Esophagus (tissue), 2 donors: ENCODE measurements around the gene TTC1. TPM values are rescaled to one million over a fixed set of nuclear protein-coding genes. Genes with fewer than 3 reads are reported as not detected.
"Not testable (repeated sequence)": the region's sequence is repeated elsewhere in the genome, so short reads cannot be mapped to it uniquely, and the experiment has no call there.

Experiments used
- H3K27ac ChIP-seq, 2 donors: one replicate each; pipeline ENCODE4 v1.5.1; 2013; ENCODE audit warnings: low read depth in 2 of 2, mild to moderate bottlenecking in 2 of 2, inconsistent platforms in 1 of 2, low read length in 1 of 2, moderate library complexity in 1 of 2
- H3K27me3 ChIP-seq, 2 donors: one replicate each; pipeline ENCODE4 v1.6.1; 2013; ENCODE audit warnings: low read length in 2 of 2, control low read depth in 1 of 2, mild to moderate bottlenecking in 1 of 2; ENCODE audit not compliant: insufficient read depth in 2 of 2, control insufficient read depth in 1 of 2
- H3K36me3 ChIP-seq, 2 donors: one replicate each; pipeline ENCODE4 v1.6.1; 2013; ENCODE audit warnings: low read length in 1 of 2; ENCODE audit not compliant: control insufficient read depth in 2 of 2, insufficient read depth in 2 of 2
- H3K4me1 ChIP-seq, 2 donors: one replicate each; pipeline ENCODE4 v1.6.1; 2013; ENCODE audit warnings: low read length in 1 of 2; ENCODE audit not compliant: control insufficient read depth in 2 of 2, insufficient read depth in 2 of 2
- H3K4me3 ChIP-seq, 2 donors: one replicate each; pipeline ENCODE4 v1.5.1; 2013; ENCODE audit warnings: low read length in 2 of 2, mild to moderate bottlenecking in 2 of 2, low read depth in 1 of 2, moderate library complexity in 1 of 2
- H3K9me3 ChIP-seq, 2 donors: one replicate each; pipeline ENCODE4 v1.6.1; 2013; ENCODE audit warnings: mild to moderate bottlenecking in 2 of 2, low read depth in 1 of 2, low read length in 1 of 2, moderate library complexity in 1 of 2; ENCODE audit not compliant: control insufficient read depth in 2 of 2, insufficient read depth in 1 of 2
- WGBS, 2 donors: extraction: QIAGEN DNeasy Blood & Tissue Kit; methylation state at CpG; one replicate each; pipeline ENCODE4 v1.1.7; 2013; 5-methylcytosine and 5-hydroxymethylcytosine counted together
- polyA plus RNA-seq, 2 donors: library from polyadenylated mRNA; stranded (reverse); fragments of 200-250 nt; gene quantifications; one replicate each; pipeline ENCODE4 v1.2.3, GENCODE V29; 2013
- donor health status: healthy with polysubstance abuse.
- donor health status: Bipolar disorder and iron deficiency.

TTC1 gene
- polyA plus RNA-seq, 2 donors = 16.7 to 32.9 TPM

DNA sequence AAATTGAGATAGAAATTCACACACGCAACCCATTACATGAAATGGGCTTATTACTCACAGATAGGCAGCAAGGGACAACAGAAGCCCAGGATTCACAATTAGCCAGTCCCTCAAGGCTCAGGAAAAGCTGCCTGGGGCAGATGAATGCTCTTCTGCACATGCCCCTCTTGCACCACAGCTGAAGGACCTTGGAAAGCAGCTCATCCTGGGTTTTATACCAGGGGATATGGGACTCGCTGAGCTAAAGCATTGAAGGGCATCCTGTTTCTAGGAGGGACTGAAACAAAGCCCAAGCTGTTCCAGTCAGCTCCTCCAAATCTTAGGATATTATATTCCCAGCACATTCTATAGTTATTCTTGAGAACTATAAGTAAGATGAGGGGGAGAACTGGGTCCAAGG lies 15.7 kb upstream of the TTC1 start:
- WGBS, 2 donors = 96% methylated on average over 2 of the region's 2 CpGs

DNA sequence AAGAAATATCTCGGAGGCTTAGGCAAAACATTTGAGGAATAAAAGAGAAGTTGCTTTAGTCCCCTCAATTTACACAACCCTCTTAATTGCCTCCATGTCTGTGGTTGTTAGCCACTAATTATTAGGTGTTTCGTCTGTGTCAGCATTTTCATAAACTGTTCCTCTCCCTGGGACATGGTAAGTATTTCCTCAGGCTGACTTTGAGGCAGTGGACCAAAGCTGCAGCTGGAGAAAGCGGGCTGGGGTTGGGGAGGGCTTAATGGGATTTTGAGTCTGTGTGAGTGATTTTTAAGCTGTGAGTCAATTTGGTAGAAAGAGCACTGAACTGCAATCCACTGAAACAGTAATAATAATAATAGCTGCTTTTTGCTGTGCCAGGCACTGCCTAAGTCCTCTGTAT lies 13.0 kb upstream of the TTC1 start:
- H3K9me3 ChIP-seq = peaks cover 4% of the 10 kb centered on the region in 2 donors
- H3K4me3 ChIP-seq = no peak overlapping the region
- H3K36me3 ChIP-seq = no peaks in the 10 kb centered on the region
- no peaks in the 10 kb centered on the region for H3K4me1 ChIP-seq
- WGBS, 2 donors = 76 to 80% methylated on average over 3 of the region's 3 CpGs
- H3K27me3 ChIP-seq = no peaks in the 10 kb centered on the region
- H3K27ac ChIP-seq = no peak overlapping the region

More for the DNA sequence above, 15.7 kb upstream of the TTC1 start:
- no peaks in the 10 kb centered on the region for H3K4me1 ChIP-seq
- no peak overlapping the region for H3K4me3 ChIP-seq
- no peaks in the 10 kb centered on the region for H3K36me3 ChIP-seq
- H3K27me3 ChIP-seq = no peaks in the 10 kb centered on the region
- peaks cover 4% of the 10 kb centered on the region in 2 donors for H3K9me3 ChIP-seq
- H3K27ac ChIP-seq = no peak overlapping the region

DNA sequence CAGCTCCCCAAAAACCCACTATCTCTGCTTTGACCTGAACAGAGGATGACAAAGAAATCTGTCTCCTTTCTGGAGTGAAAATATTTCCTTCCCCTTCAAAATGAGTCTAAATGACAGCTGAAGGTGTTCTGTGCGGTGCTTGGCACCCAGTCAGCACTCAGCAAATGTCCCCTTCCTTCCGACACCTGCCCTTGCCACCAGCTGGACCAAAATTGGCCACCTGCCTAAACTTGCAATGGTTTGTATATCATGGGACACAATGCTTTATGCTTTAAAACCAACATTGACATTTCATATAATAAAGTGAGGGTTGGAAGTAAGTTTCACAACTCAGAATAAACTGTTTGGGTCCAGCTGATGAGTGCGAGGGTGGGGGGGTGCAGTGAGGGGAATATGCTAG lies 7.5 kb upstream of the TTC1 start:
- Histone ChIP-seq H3K27ac (no peak overlapping the region), H3K27me3 (no peaks in the 10 kb centered on the region), H3K9me3 (no peaks in the 10 kb centered on the region), H3K36me3 (no peaks in the 10 kb centered on the region), H3K4me3 (no peak overlapping the region), H3K4me1 (no peaks in the 10 kb centered on the region)
- WGBS, 2 donors = 36 to 42% methylated on average over 3 of the region's 3 CpGs

DNA sequence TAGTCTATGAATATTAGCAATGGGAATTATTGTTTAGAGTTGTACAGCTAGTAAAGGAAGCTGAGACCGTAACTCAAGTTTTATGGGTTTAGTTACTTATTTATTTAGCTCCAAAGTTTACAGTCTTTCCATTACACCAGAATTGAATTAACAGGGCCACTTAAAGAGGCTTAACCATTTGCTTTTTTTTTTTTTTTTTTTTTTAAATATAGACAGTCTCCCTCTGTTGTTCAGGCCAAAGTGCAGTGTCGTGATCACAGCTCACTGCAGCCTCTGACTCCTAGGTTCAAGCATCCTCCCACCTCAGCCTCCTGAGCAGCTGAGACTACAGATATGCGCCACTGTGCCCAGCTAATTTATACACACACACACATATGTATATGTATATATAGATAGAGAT lies 1.4 kb upstream of the TTC1 start:
- WGBS, 2 donors = 85 to 95% methylated on average over 3 of the region's 3 CpGs
- Histone ChIP-seq H3K4me1 (peaks cover 0 to 3% of the 10 kb centered on the region in 2 donors), H3K27me3 (no peaks in the 10 kb centered on the region), H3K9me3 (no peaks in the 10 kb centered on the region), H3K4me3 (no peak overlapping the region), H3K36me3 (peaks cover 0 to 3% of the 10 kb centered on the region in 2 donors), H3K27ac (no peak overlapping the region)

DNA sequence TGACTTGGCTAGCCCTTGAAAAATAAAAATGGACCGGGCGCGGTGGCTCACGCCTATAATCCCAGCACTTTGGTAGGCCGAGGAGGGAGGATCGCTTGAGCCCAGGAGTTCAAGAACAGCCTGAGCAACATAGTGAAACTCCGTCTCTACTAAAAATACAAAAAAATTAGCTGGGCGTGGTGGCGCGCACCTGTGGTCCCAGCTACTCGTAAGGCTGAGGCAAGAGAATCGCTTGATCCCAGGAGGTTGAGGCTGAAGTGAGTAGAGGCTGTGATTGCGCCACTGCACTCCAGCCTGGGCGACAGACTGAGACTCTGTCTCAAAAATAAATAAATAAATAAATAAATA lies 436 bp upstream of the TTC1 start:
- not testable (repeated sequence) for H3K36me3 ChIP-seq, H3K9me3 ChIP-seq, H3K4me1 ChIP-seq, H3K4me3 ChIP-seq, H3K27me3 ChIP-seq
- 82 to 84% methylated on average over 14 of the region's 14 CpGs for WGBS, 2 donors
- peak overlapping the region in 1 of 2 donors; percentile 3 for H3K27ac ChIP-seq

DNA sequence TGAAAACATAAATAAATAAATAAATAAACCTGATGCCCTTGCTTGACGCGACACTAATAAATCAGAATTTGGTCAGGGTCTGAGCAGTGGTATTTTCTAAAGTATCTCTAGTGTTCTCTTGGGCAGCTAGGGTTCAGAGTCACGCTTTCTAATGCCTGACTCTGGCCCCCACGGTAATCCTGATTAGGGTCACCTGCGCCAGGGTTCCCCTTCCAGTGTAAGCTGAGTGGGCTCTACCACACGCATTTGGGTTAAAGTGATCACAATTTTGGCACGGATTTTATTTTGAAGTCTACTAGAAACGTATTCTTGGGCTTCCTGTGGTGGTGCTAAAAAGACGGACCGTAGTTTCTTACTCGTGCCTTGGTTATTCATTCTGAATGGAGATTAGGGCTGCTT lies 651 bp downstream of the TTC1 start:
- peak overlapping the region in 1 of 2 donors; percentile 47 for H3K27ac ChIP-seq
- 2% methylated on average over 11 of the region's 11 CpGs for WGBS, 2 donors
- H3K4me1 ChIP-seq = peaks cover 0 to 3% of the 10 kb centered on the region in 2 donors

DNA sequence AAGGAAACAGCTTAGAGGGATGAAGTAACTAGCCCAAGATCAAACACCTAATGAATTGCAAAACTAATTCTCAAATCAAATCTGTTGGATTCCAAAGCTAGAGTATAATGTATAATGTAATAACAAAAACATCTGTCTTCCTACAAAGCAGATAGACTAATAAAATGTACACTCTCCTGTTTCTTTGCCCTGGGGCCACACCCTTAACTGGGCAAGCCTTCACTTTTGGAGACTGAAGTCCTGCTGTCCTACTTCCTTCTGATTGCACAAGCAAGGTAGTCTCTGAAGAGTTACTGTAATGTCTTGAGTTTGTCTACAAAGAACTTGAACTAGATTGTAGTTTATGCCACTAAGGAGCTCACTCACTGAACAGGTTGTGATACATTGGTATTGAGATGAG lies 2.5 kb downstream of the TTC1 start:
- H3K9me3 ChIP-seq = no peaks in the 10 kb centered on the region
- H3K27me3 ChIP-seq = no peaks in the 10 kb centered on the region
- H3K27ac ChIP-seq = no peak overlapping the region
- peaks cover 0 to 3% of the 10 kb centered on the region in 2 donors for H3K36me3 ChIP-seq
- H3K4me3 ChIP-seq = no peak overlapping the region
- peaks cover 0 to 3% of the 10 kb centered on the region in 2 donors for H3K4me1 ChIP-seq

More for the DNA sequence above, 651 bp downstream of the TTC1 start:
- H3K9me3 ChIP-seq = no peaks in the 10 kb centered on the region
- peaks cover 0 to 3% of the 10 kb centered on the region in 2 donors for H3K36me3 ChIP-seq
- peak overlapping the region; percentile 68 to 90 for H3K4me3 ChIP-seq
- H3K27me3 ChIP-seq = no peaks in the 10 kb centered on the region

DNA sequence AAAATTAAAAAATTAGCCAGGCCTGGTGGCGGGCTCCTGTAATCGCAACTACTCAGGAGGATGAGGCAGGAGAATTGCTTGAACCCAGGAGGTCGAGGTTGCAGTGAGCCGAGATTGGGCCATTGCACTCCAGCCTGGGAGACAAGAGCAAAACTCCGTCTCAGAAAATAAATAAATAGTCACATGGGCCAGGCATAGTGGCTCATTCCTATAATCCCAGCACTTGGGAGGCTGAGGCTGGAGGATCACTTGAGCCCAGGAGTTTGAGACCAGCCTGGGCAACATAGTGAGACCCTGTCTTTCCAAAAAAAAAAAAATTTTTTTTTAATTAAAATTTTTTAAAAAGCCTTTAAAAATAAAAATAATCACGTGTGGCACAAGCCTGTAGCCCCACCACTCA lies 5.3 kb downstream of the TTC1 start:
- H3K4me3 ChIP-seq, H3K27me3 ChIP-seq, H3K27ac ChIP-seq, H3K4me1 ChIP-seq, H3K9me3 ChIP-seq, H3K36me3 ChIP-seq: not testable (repeated sequence)
- WGBS, 2 donors = 91 to 95% methylated on average over 6 of the region's 6 CpGs

DNA sequence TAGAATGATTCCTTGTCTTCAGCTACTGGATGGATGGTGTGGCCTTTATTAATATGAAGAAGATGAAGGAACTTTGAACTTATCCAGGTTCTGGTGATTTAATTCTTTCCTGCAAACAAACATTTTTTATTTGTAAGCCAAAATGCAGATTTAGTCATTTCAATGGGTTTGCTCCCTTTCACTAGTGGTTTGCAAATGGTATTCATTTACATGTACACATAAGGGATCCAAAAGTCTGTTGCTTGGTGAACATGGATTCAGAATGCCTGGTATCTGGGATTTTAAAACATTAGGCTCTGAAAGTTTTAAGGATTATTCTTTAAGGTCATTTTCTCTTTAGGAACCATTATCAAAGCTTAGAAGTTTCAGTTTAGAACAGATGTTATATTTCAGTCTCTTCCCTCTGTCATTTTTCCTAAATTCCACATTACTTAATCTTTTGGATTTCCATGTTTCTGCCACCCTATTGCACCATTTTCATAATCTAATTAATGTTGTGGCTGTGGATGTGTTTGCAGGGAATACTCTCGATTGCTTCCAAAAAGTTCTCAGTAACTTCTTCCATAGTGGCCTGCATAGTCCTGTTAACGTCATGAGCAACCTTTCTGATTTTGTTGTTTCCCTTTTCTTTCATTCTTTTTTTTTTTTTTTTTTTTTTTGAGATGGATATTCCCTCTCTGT lies 10.1 kb downstream of the TTC1 start:
- WGBS, 2 donors = 85 to 88% methylated on average over 2 of the region's 2 CpGs
- peaks cover 0 to 3% of the 10 kb centered on the region in 2 donors for H3K36me3 ChIP-seq
- no peaks in the 10 kb centered on the region for H3K9me3 ChIP-seq
- no peaks in the 10 kb centered on the region for H3K27me3 ChIP-seq
- no peak overlapping the region for H3K27ac ChIP-seq
- H3K4me3 ChIP-seq = no peak overlapping the region
- H3K4me1 ChIP-seq = peaks cover 0 to 3% of the 10 kb centered on the region in 2 donors

DNA sequence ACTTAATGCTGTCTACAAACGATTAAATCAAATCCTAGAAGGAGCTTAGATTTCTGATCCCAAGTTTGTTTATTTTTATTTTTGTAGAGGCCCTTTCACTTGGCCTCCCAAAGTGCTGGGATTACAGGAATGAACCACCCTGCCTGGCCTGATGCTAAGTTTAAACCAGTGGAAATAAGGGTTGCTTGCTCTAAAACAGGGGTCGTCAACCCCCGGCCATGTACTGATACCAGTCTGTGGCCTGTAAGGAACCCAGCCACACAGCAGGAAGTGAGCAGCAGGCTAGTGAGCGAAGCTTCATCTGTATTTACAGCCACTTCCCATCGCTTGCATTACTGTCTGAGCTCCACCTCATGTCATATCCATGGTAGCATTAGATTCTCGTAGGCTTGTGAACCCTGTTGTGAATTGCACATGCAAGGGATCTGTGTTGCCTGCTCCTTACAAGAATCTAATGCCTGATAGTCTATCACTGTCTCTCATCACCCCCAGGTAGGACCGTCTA lies 11.4 kb downstream of the TTC1 start:
- Histone ChIP-seq H3K4me3 (no peak overlapping the region), H3K36me3 (peaks cover 0 to 3% of the 10 kb centered on the region in 2 donors), H3K4me1 (peaks cover 0 to 3% of the 10 kb centered on the region in 2 donors), H3K27ac (no peak overlapping the region), H3K27me3 (no peaks in the 10 kb centered on the region), H3K9me3 (no peaks in the 10 kb centered on the region)
- 72 to 77% methylated on average over 7 of the region's 7 CpGs for WGBS, 2 donors
